Testis (tissue), 3 donors: ENCODE measurements around the gene KIR3DL2. TPM values are rescaled to one million over a fixed set of nuclear protein-coding genes. Genes with fewer than 3 reads are reported as not detected.
"Not testable (repeated sequence)": the region's sequence is repeated elsewhere in the genome, so short reads cannot be mapped to it uniquely, and the experiment has no call there.

Experiments
- DNase-seq: peaks from one replicate; pipeline ENCODE4 v3.0.0-alpha.2; 2019
- H3K27ac ChIP-seq, 2 donors: fragments of 200-600 bp; sonication (generic); one replicate each; pipeline ENCODE4 v1.5.1; 2019
- H3K27me3 ChIP-seq: fragments of 200-600 bp; sonication (generic); one replicate; pipeline ENCODE4 v1.5.1; 2019
- H3K36me3 ChIP-seq: fragments of 200-600 bp; sonication (generic); one replicate; pipeline ENCODE4 v1.5.1; 2017; ENCODE audit warnings: low read depth; ENCODE audit errors: missing control alignments
- H3K4me1 ChIP-seq: fragments of 200-600 bp; sonication (generic); one replicate; pipeline ENCODE4 v1.5.1; 2019
- H3K4me3 ChIP-seq, 2 donors: fragments of 200-600 bp; sonication (generic); one replicate each; pipeline ENCODE4 v1.5.1; 2017 to 2019
- H3K9me3 ChIP-seq: fragments of 200-600 bp; sonication (generic); one replicate; pipeline ENCODE4 v1.5.1; 2017
- POLR2A ChIP-seq: fragments of 450-650 bp; IDR thresholded peaks from one replicate; pipeline ENCODE4 v1.6.1; 2017; ENCODE audit warnings: antibody characterized with exemption, mild to moderate bottlenecking, moderate library complexity
- WGBS, 2 donors: methylation state at CpG; one replicate each; pipeline ENCODE4 v1.1.5; 2018; 5-methylcytosine and 5-hydroxymethylcytosine counted together
- intact Hi-C: fragments of 100-400 bp; cut with DNase I; formaldehyde crosslinking; loops from one replicate; pipeline ENCODE4 v1.15.1; 2023; ENCODE audit warnings: low total_unique reads
- polyA plus RNA-seq: library from polyadenylated mRNA; stranded (reverse); fragments of 350-450 nt; fragmentation: Illumina TruSeq; extraction: RNeasy Lipid Tissue Mini Kit (QIAGEN cat#74804); gene quantifications from one replicate; pipeline ENCODE4 v1.2.3, GENCODE V29; 2014; ENCODE audit warnings: low read depth, low replicate concordance; ENCODE audit not compliant: insufficient read depth
- total RNA-seq, 2 donors: library from RNA; depleted of rRNA; stranded (reverse); fragments of >200 nt; gene quantifications; one replicate each; pipeline ENCODE4 v1.2.3, GENCODE V29; 2016
- TF ChIP-seq, protein P1 (sequence below), 3 experiments: fragments of 450-650 bp in 2 of 3; fragments of 200-600 bp in 1 of 3; sonication (generic) in 1 of 3; IDR thresholded peaks; one replicate each; pipeline ENCODE4 v1.5.1; 2016 to 2019; ENCODE audit warnings: antibody characterized with exemption in 3 of 3, mild to moderate bottlenecking in 2 of 3, moderate library complexity in 1 of 3

Gene KIR3DL2
- total and polyA plus RNA-seq, 3 donors from 2014 or later, result not detected

DNA sequence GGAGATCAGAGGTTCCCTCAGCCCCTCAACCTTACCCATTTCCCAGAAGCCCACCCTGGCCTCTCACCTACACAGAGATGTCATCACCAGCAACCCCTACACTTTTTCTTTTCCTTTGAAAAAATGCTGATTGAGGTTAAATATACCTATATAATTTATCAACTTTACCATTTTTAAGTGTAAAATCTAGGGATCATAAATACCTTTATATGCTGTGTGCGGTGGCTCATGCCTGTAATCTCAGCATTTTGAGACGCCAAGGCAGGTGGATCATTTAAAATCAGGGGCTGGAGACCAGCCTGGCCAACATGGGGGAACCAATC is 43.8 kb upstream of the KIR3DL2 start:
- WGBS, 2 donors, result 78 to 86% methylated on average over 2 of the region's 2 CpGs
- no peak for DNase-seq
- no peak for TF ChIP-seq POLR2A
- TF ChIP-seq, protein P1, sequence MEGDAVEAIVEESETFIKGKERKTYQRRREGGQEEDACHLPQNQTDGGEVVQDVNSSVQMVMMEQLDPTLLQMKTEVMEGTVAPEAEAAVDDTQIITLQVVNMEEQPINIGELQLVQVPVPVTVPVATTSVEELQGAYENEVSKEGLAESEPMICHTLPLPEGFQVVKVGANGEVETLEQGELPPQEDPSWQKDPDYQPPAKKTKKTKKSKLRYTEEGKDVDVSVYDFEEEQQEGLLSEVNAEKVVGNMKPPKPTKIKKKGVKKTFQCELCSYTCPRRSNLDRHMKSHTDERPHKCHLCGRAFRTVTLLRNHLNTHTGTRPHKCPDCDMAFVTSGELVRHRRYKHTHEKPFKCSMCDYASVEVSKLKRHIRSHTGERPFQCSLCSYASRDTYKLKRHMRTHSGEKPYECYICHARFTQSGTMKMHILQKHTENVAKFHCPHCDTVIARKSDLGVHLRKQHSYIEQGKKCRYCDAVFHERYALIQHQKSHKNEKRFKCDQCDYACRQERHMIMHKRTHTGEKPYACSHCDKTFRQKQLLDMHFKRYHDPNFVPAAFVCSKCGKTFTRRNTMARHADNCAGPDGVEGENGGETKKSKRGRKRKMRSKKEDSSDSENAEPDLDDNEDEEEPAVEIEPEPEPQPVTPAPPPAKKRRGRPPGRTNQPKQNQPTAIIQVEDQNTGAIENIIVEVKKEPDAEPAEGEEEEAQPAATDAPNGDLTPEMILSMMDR (IDR thresholded peaks at IDR 0.05), result no peak
- Histone ChIP-seq H3K4me1 (no peaks in the 10 kb centered on the region), H3K27me3 (no peaks in the 10 kb centered on the region), H3K4me3 (no peak overlapping the region), H3K27ac (no peak overlapping the region), H3K36me3 (no peaks in the 10 kb centered on the region), H3K9me3 (no peaks in the 10 kb centered on the region)
- intact Hi-C loops, result no loop called here

DNA sequence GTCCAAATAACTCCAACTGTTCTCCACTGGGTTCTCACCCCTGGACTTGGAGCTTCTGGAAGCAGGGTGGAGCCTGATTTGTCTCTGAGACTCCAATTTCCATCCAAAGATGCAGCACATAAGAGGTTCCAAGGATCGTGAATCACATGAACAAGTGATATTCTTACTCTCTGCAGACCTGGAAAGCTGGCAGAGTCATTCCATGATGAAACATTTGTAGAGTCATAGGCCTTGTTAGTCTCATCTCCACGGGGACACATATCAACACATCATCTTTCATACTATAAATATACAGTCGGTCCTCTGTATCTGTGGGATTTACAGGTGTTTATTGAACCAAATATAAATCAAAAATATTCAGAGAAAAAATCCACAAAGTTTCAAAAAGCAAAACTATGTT is 35.7 kb upstream of the KIR3DL2 start:
- DNase-seq, H3K27me3 ChIP-seq, H3K9me3 ChIP-seq, H3K4me1 ChIP-seq, H3K36me3 ChIP-seq, H3K4me3 ChIP-seq, H3K27ac ChIP-seq, intact Hi-C loops: not testable (repeated sequence)
- 61 to 77% methylated on average over 3 of the region's 3 CpGs for WGBS, 2 donors

DNA sequence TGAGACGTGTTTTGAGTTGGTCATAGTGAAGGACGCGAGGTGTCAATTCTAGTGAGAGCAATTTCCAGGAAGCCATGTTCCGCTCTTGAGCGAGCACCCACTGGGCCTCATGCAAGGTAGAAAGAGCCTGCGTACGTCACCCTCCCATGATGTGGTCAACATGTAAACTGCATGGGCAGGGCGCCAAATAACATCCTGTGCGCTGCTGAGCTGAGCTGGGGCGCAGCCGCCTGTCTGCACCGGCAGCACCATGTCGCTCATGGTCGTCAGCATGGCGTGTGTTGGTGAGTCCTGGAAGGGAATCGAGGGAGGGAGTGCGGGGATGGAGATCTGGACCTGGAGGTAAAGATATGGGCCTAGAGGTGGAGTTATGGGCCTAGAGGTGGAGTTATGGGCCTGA is 34.0 kb upstream of the KIR3DL2 start, which contains the start of gene KIR3DL1:
Gene KIR3DL1 (plus strand): TSS at position 218 of the 400 bp plus-strand sequence.
- H3K4me3 ChIP-seq, H3K27ac ChIP-seq, H3K9me3 ChIP-seq, H3K27me3 ChIP-seq, H3K4me1 ChIP-seq, DNase-seq, H3K36me3 ChIP-seq, intact Hi-C loops: not testable (repeated sequence)
- WGBS, 2 donors, result 83 to 91% methylated on average over 15 to 17 of the region's 17 CpGs

DNA sequence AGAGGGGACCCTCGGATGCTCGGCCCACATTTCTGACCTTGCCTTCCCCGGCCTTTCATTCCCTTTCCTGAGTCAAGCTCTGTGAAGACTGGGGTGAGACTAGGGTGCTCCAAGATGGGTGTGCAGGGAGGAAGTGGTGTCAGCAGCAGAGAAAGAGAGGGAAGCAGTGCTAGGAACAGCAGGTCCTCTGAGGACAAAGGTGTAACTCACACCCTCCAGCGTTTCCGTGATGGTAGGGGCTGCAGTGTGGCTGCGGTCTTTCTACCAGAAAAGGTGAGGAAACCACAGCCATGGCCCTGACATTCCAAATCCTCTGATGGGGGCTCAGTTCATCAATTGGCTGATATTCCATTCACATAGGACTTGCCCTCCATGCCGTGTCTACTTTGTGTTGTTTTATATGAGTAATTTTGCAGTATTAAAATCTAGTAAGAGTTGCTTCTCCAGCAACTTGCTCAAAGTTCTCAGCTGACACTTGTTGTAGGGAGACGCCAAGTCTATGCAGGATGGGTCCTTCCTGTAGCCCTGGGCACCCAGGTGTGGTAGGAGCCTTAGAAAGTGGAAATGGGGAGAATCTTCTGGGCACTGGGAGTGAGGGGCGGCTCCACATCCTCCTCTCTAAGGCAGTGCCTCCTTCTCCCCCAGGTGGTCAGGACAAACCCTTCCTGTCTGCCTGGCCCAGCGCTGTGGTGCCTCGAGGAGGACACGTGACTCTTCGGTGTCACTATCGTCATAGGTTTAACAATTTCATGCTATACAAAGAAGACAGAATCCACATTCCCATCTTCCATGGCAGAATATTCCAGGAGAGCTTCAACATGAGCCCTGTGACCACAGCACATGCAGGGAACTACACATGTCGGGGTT is 32.3 kb upstream of the KIR3DL2 start:
- intact Hi-C loops, result no loop called here
- Histone ChIP-seq H3K27ac (no peak overlapping the region), H3K4me3 (no peak overlapping the region), H3K36me3 (no peaks in the 10 kb centered on the region), H3K9me3 (no peaks in the 10 kb centered on the region), H3K4me1 (no peaks in the 10 kb centered on the region), H3K27me3 (no peaks in the 10 kb centered on the region)
- no peak for TF ChIP-seq POLR2A
- TF ChIP-seq, protein P1 (IDR thresholded peaks at IDR 0.05), result no peak
- WGBS, 2 donors, result 84 to 86% methylated on average over 15 of the region's 15 CpGs
- DNase-seq, result no peak

DNA sequence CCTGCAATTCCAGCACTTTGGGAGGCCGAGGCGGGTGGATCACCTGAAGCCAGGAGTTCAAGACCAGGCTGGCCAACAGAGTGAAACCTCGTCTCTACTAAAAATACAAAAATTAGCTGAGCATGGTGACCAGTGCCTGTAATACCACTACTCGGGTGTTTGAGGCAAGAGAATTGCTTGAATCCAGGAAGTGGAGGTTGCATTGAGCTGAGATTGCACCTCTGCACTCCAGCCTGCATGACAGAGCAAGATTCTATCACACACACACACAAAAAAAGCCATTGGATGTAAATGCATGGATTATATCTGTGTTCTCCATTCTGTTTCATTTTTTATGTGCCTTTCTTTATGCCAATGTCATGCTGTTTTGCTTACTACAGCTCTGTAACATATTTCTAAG is 25.8 kb upstream of the KIR3DL2 start:
- intact Hi-C loops, H3K27ac ChIP-seq, H3K36me3 ChIP-seq, H3K4me3 ChIP-seq, DNase-seq, H3K4me1 ChIP-seq, H3K27me3 ChIP-seq, H3K9me3 ChIP-seq: not testable (repeated sequence)
- WGBS, 2 donors, result 73 to 76% methylated on average over 4 of the region's 4 CpGs

DNA sequence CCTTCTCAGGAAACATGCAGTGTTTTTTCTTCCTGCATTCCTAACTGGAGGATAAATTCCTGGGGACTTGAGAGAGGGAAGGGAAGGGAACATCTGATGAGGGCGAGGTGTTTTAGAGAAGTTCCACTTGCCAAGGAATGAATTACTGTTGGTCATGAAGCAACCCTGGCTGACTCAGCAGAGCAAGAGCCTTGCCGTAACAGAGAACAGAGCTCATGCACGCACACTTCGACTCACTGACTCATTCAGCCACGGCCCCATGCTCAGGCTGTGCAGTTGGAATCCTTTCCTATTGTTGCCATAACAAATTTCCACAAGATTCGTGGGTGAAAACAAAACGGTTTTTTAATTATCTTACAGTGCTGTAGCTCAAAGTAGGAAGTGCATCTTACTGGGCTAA is 24.9 kb upstream of the KIR3DL2 start:
- H3K27me3 ChIP-seq, H3K4me3 ChIP-seq, H3K27ac ChIP-seq, DNase-seq, H3K4me1 ChIP-seq, H3K36me3 ChIP-seq, H3K9me3 ChIP-seq, intact Hi-C loops: not testable (repeated sequence)
- 57 to 68% methylated on average over 7 of the region's 7 CpGs for WGBS, 2 donors

DNA sequence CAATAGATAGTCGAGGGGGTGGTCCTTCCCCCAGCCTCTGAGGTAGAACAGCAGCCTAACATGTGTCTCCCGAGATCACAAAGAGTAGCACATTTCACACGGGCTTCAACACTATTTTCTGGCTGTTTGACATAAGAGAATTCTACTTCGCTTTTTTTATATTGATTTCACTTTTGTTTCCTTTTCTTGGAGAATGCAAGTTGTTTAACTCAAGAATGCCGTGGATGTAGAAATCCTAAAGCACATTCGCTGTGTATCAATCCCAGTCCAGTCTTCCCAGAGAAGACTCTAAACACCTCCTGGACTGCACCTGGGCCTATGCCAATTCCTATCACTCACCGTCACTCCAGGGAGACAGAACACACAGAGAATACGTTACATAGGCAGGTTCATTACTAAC is 22.2 kb upstream of the KIR3DL2 start:
- H3K4me3 ChIP-seq, H3K9me3 ChIP-seq, H3K27me3 ChIP-seq, H3K27ac ChIP-seq, intact Hi-C loops, DNase-seq, H3K36me3 ChIP-seq, H3K4me1 ChIP-seq: not testable (repeated sequence)
- WGBS, 2 donors, result 81 to 86% methylated on average over 7 to 8 of the region's 8 CpGs

DNA sequence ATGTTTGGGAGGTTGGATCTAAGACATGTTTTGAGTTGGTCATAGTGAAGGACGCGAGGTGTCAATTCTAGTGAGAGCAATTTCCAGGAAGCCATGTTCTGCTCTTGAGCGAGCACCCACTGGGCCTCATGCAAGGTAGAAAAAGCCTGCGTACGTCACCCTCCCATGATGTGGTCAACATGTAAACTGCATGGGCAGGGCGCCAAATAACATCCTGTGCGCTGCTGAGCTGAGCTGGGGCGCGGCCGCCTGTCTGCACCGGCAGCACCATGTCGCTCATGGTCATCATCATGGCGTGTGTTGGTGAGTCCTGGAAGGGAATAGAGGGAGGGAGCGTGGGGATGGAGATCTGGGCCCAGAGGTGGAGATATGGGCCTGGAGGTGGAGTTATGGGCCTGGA is 17.7 kb upstream of the KIR3DL2 start, which contains the start of gene KIR2DS4:
Gene KIR2DS4 (plus strand): TSS at position 181 of the 400 bp plus-strand sequence.
- H3K9me3 ChIP-seq, H3K4me3 ChIP-seq, DNase-seq, intact Hi-C loops, H3K4me1 ChIP-seq, H3K36me3 ChIP-seq, H3K27ac ChIP-seq, H3K27me3 ChIP-seq: not testable (repeated sequence)
- WGBS, 2 donors, result 90 to 91% methylated on average over 9 to 14 of the region's 14 CpGs

DNA sequence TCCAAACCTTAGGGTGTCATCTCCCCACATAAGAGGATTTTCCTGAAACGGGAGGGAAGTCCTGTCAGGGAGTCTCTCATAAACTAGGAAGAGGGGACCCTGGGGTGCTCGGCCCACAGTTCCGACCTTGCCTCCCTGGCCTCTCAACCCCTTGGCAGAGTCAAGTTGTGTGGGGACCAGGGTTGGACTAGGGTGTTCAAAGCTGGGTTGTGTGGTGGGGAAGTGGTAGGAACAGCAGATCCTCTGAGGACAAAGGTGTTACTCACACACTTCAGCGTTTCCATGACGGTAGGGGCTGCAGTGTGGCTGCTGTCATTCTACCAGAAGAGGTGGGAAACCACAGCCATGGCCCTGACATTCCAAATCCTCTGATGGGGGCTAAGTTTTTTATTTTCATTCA is 15.1 kb upstream of the KIR3DL2 start:
- WGBS, 2 donors, result 77 to 80% methylated on average over 1 to 5 of the region's 5 CpGs
- H3K27ac ChIP-seq, H3K36me3 ChIP-seq, DNase-seq, H3K4me3 ChIP-seq, H3K4me1 ChIP-seq, H3K27me3 ChIP-seq, intact Hi-C loops, H3K9me3 ChIP-seq: not testable (repeated sequence)

DNA sequence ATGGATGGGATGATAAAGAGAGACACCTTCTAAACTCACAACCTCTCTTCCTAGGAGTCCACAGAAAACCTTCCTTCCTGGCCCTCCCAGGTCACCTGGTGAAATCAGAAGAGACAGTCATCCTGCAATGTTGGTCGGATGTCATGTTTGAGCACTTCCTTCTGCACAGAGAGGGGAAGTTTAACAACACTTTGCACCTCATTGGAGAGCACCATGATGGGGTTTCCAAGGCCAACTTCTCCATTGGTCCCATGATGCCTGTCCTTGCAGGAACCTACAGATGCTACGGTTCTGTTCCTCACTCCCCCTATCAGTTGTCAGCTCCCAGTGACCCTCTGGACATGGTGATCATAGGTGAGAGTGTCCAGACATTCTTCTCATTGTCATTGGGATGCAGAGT is 12.7 kb upstream of the KIR3DL2 start:
- H3K4me3 ChIP-seq, H3K4me1 ChIP-seq, H3K9me3 ChIP-seq, H3K36me3 ChIP-seq, DNase-seq, H3K27me3 ChIP-seq, H3K27ac ChIP-seq, intact Hi-C loops: not testable (repeated sequence)
- WGBS, 2 donors, result 66 to 86% methylated on average over 1 to 2 of the region's 2 CpGs
